Measurements from ENCODE around the gene RANBP2.
A peak's percentile ranks its signal among the peaks of the same experiment; 100 is the strongest.
"Not testable (repeated sequence)": the region's sequence is repeated elsewhere in the genome, so short reads cannot be mapped to it uniquely, and the experiment has no call there.

The RANBP2 gene

DNA sequence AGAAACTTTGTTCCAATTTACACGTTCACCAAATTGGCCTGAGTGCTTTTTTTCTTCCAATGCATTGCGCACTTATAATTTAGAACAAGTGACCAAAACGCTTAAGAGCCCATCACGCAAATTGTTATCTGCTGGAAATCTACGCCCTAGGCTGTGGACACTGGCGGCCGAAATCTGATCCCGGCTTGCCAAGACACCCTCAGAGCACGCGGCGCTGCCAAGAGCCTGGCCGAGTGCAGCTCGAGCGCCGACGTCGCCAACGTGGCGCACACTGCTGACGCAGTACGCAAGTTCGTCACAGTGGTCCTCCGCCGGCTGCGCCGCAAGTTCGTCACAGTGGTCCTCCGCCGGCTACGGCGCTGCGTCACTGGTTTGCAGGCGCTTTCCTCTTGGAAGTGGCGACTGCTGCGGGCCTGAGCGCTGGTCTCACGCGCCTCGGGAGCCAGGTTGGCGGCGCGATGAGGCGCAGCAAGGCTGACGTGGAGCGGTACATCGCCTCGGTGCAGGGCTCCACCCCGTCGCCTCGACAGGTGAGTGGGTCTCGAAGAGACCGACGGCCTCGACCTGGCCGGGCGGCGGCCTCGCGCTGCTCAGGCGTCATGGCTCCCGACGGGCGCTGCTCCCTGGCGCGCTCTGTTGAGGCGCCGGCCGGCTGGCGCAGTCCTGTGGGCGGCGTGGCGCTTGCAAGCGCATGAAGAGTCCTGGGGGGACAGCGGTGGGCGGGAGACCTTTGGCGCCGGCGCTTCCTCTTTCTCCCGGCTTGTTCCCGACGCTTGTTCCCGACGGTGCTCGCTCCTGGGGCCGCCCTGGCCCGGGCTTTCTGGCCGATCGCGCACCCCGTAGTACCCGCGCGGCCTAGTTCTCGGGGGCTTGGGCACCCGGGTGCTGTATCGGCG, at the start of gene RANBP2:
Gene RANBP2, plus strand, starts transcription at position 334 of the 896 bp plus-strand sequence. Its CDS starts 125 bp downstream, at position 459.
- DNase-seq (ENCODE audit: low spot score) = peak; percentile 87

GRCh38 chr2:108670282-108670681, 49.0 kb upstream of the RANBP2 start:
- DNase-seq (ENCODE audit: low spot score) = not testable (repeated sequence)

GRCh38 chr2:108672200-108672805, 47.0 kb upstream of the RANBP2 start:
- DNase-seq (ENCODE audit: low spot score) = not testable (repeated sequence)

DNA sequence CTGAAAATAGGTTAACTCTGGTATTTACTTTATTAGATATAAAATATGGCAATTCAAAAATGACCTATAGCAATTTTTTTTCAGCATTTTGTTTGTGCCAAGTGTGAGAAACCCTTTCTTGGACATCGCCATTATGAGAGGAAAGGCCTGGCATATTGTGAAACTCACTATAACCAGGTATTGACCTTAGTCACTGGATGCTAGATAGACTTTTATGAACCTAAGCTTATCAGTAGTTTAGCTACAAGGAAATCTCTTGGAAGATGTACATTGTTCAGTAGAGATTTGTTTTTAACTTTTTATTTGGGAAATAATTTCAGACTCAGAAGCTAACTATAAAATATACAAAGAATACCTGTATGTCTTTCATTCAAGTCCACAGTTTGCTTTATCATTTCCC, 42.8 kb upstream of the RANBP2 start:
- not testable (repeated sequence) for DNase-seq (ENCODE audit: low spot score)

DNA sequence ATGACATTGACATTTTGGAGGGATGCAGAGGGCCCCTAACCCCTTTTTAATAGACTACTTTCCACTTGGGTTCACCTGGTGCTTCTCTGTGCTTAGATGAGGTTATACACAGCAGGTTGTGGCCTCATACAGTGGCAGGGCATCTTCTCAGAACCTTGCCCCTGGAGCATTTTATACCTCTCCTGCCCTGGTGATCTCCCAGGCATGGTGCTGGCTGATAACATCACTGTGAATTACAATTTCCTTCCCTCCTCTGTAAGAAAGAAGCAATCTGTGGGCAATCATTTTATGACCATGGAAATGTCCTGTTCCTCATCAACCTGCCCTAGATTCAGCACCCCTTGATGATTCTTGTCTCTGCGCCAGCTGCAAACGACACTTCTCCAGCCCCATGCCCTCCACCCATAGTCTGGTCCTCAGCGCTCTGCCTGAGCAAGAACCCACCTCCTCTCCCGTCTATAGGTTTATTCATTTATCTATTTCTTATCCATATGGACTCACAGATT, 42.0 kb upstream of the RANBP2 start:
- not testable (repeated sequence) for DNase-seq (ENCODE audit: low spot score)

GRCh38 chr2:108678198-108678651, 41.1 kb upstream of the RANBP2 start:
- DNase-seq (ENCODE audit: low spot score) = not testable (repeated sequence)

GRCh38 chr2:108680805-108681204, 38.5 kb upstream of the RANBP2 start:
- not testable (repeated sequence) for DNase-seq (ENCODE audit: low spot score)

- not testable (repeated sequence) for DNase-seq (ENCODE audit: low spot score)
These were observed 30.2 kb upstream of the RANBP2 start for GRCh38 chr2:108688818-108689756.

DNA sequence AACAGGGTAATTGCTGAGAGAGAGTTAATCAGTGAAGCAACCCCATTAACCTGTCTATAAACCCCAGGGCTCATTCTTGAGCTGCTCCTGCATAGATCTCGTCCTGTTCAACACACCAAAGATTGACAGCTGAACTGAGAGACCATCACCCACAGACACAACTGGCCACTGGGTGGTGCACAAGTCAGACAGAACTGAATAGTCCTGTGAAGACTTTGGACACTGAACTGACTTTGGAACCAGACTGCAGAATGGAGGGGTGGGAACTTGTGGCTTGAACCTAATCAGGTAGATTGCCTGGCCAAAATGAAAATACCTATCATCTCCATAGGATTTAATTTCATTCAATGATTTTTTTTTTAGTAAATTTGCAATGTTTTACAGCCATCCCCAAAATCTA, 29.3 kb upstream of the RANBP2 start:
- DNase-seq (ENCODE audit: low spot score) = not testable (repeated sequence)

DNA sequence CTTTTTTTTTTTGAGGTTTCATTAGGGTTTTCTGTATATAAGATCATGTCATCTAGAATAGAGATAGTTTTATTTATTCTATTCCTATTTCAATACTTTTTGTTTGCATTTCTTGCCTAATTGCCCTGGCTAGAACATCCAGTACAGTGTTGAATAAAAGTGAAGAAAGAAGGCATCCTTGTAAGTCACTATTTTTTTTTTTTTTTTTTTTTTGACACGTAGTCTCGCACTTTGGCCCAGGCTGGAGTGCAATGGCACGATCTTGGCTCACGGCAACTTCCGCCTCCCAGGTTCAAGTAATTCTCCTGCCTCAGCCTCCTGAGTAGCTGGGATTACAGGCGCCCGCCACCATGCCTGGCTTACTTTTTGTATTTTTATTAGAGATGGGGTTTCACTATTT, 27.8 kb upstream of the RANBP2 start:
- DNase-seq (ENCODE audit: low spot score) = no peak

- no peak for DNase-seq (ENCODE audit: low spot score)
These were observed 18.1 kb upstream of the RANBP2 start for GRCh38 chr2:108701208-108701607.

DNA sequence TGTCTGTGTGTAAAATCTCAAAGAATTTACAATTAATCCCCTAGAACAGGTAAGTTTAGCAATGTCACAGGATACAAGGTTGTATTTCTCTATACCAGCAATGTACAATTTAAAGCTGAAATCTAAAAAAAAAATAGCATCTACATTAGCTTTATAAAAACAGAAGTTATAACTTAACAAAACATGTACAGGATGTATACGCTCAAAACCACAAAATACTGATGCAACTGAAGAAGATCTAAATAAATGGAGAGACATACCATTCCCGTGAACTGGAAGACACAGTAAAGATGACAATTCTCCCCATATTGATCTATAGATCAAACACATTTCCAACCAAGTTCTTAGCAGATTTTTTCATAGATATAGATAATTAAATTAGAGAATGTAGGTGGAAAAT, 17.5 kb upstream of the RANBP2 start:
- DNase-seq (ENCODE audit: low spot score) = no peak

DNA sequence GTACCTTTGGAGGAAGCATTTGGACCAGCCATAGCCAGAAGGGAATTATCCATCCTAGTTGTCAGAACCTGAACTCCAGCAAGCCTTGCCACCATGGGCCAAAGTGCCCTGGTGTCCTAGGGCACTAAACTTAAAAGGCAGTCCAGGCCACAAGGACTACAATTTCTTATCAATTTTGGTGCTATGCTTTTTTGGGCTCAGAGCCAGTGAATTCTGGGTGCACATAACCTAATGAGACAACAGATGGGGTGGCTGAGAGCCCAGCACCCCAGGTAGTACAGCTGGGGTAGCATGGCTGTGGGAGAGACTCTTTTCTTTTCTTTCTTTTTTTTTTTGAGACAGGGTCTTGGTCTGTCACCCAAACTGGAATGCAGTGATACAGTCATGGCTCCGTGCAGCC, 14.4 kb upstream of the RANBP2 start:
- no peak for DNase-seq (ENCODE audit: low spot score)

- DNase-seq (ENCODE audit: low spot score) = no peak
These were observed 12.0 kb upstream of the RANBP2 start for GRCh38 chr2:108707300-108707699.

- DNase-seq (ENCODE audit: low spot score) = not testable (repeated sequence)
These were observed 2.3 kb upstream of the RANBP2 start for GRCh38 chr2:108716971-108717370.

DNA sequence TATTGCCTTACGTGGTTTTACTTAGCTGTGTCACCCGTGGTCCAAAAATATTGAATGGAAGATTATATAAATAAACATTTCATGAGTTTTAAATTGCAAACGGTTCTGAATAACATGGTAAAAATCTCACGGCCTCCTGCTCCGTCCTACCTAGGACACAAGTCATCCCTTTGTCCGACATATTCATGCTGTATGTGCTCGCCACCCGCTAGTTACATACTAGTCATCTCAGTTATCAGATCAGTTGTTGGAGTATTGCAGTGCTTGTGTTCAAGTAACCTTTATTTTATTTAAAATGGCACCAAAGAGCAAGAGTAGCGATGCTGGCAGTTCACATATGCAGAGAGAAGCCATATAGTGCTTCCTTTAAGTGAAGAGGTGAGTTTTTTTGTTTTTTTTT, 6.8 kb downstream of the RANBP2 start:
- DNase-seq (ENCODE audit: low spot score) = not testable (repeated sequence)

GRCh38 chr2:108734656-108735055, 15.4 kb downstream of the RANBP2 start:
- DNase-seq (ENCODE audit: low spot score) = not testable (repeated sequence)

GRCh38 chr2:108757973-108758372, 38.7 kb downstream of the RANBP2 start:
- not testable (repeated sequence) for DNase-seq (ENCODE audit: low spot score)

DNA sequence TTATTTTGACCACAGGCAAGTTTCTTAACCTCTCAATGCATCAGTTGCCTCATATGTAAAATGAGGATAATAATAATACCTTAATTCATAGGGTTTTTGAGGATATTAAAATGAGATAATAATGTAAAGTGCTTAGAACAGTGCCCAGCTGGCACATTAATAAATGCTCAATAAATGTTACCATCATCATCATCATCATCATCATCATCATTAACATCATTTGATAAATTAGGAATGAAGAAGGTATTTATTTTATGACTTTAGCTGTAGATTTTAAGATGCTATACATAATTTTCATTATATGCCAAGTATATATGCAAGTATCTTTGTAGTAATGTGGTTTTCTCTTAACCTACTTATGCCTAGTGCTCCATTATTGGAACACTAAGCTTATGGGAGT, 43.3 kb downstream of the RANBP2 start:
- not testable (repeated sequence) for DNase-seq (ENCODE audit: low spot score)

- DNase-seq (ENCODE audit: low spot score) = not testable (repeated sequence)
These were observed 47.4 kb downstream of the RANBP2 start for GRCh38 chr2:108766671-108767070.

GRCh38 chr2:108767859-108768258, 48.6 kb downstream of the RANBP2 start:
- not testable (repeated sequence) for DNase-seq (ENCODE audit: low spot score)

GRCh38 chr2:108776475-108776874, 57.2 kb downstream of the RANBP2 start:
- DNase-seq (ENCODE audit: low spot score) = no peak

All from hematopoietic multipotent progenitor cell treated with erythropoietin and hydrocortisone succinate and interleukin-3 and kit ligand, for 17 days (in vitro differentiated cells).